HG02938 (cell line): ENCODE measurements around the gene EXOC6B.

Source experiments
- ATAC-seq: cut with Tn5 transposase; IDR thresholded peaks from one replicate; pipeline ENCODE4 v1.9.1; 2021; ENCODE audit warnings: mild to moderate bottlenecking, moderate library complexity; ENCODE audit not compliant: unreplicated experiment

EXOC6B gene

DNA sequence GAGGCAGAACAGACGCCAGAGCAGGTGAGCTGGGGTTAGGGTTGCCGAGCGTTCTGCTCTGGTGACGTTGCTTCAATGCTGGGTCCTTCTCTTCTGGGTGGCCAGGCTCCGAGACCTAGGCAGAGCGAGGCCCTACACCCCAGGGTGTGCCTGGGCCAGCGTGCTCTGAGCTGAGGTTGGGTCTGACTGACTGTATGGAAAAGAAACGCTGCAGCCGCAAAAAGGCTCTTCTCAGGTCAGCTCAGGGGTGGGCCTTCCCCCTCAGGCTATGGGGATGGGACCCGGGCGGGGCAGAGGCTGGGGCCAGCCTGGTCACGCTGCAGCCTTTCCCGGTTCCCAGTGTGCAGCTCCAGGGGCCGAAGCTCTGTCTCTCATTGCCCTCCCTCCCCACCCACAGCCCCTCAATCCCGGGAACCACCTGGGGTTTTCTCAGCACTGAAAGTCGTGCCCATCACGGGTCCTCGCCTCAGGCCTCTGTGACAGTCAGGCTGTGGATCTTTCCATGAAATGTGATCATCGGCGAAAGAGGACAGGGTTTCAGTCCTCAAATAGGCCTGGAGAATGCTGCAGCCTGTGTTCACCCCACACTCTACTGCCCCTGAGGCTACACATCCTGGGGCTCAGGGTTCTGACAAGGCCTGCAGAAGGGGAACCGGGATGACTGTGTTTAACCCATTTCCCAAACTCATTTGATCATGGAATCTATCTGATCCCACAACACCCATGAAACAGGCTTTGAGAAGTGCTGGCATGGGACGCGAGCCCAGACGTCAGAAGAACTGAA lies 697.6 kb downstream of the EXOC6B start:
- ATAC-seq = no peak

DNA sequence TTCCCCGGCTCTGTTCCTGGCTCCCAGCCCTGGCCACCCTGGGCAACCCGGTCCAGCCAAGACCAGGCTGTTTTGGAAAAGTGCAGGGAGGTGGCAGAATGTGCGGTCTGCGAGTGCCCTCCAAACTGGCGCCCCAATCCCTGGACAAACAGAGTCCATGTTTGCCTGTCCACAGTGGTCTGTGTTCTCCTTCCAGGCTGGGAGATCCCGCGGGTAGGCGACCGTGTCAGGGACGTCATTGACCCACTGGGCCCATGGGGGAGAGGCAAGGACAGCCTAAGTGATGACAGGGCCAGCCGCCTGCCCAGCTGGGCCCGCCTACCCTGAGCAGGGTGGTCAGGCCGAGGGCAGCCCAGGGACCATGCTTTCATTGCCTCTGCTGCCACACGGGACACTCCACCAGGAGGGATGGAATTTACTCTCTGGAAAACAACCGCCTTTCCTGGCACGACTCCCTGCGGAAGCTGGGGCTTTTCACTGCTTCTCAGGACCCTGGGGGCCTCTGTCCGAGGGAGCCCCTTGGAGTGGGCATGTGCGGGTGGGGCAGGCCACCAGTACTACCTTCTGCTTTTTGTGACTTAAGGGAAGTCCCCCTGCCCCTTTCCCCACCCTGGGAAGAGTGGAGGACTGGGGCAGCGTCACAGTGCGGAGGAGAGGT lies 698.3 kb downstream of the EXOC6B start:
- ATAC-seq = no peak

DNA sequence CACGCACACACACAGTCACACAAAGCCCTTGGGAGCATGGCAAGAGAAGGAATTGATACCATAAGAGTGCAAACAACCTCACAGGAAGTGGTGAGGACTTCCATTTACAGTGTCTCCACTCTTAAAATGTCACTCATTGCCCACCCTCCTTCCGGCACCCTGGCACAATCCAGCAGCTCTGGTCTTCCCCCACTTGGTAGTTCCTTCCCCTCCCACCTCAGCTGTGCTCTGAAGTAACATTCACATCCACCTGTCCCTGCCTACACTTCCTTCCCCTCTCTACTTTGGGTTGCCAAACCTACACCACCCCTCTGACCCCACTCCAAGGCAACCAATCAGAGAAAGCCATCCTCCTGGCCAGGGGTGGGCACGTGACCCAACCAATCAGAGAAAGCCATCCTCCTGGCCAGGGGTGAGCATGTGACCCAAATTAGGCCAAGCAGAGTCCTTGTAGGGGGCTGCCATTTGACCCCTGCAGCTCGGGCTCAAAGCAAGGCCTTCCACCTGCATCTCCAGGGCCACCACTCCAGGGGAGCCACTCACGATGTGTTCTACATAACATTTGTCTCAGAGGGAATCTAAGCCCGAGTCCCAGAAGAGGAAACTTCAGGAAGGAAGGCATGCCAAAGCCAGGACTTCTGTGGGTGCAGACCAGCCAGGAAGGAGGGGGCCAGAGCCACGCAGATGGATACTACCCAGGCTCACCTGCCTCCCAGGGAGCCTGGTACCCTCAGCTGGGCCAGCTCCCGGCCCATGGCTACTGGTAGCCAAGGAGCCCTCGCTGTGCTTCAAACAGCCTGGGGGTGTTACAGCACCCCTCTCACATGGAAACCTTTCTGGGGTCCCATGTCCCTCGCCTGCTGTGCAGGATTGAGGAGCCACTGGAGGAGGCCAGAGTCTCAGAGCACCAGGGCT lies 699.4 kb downstream of the EXOC6B start:
- ATAC-seq = no peak
